WTC11 (cell line): ENCODE data around the gene CYP39A1. TPM values are rescaled to one million over a fixed set of nuclear protein-coding genes. Genes with fewer than 3 reads are reported as not detected.

ENCODE experiments used
- ATAC-seq: fragments of 200-7000 bp; cut with Tn5 transposase; 2 replicates; pipeline ENCODE4 v1.10.0; 2021; ENCODE audit warnings: mild to moderate bottlenecking, moderate library complexity
- CTCF ChIA-PET: fragments of 300-600 bp; sonication (Branson Sonifier 250); formaldehyde crosslinking; loops from one replicate; lab custom pipeline; 2021; ENCODE audit warnings: antibody characterized with exemption; lab: Charles Lee
- POLR2A ChIA-PET: fragments of 350-600 bp; sonication (Branson Sonifier 250); formaldehyde crosslinking; loops from one replicate; lab custom pipeline; 2021; ENCODE audit warnings: antibody characterized with exemption; lab: Charles Lee
- DNase-seq: peaks from one replicate; pipeline ENCODE4 v3.0.0; 2021; ENCODE audit warnings: low spot score
- H3K27ac Mint-ChIP-seq: 2 replicates; pipeline ENCODE4 v1.8.0; 2021; ENCODE audit warnings: mixed read lengths
- H3K27me3 Mint-ChIP-seq: 2 replicates; pipeline ENCODE4 v1.8.0; 2021; ENCODE audit warnings: low read depth, mild to moderate bottlenecking, moderate library complexity, mixed read lengths
- H3K36me3 Mint-ChIP-seq: 2 replicates; pipeline ENCODE4 v1.8.0; 2021; ENCODE audit warnings: mixed read lengths
- H3K4me1 Mint-ChIP-seq: 2 replicates; pipeline ENCODE4 v1.8.0; 2022; ENCODE audit warnings: mixed read lengths
- H3K4me3 Mint-ChIP-seq: 2 replicates; pipeline ENCODE4 v1.8.0; 2021; ENCODE audit warnings: mild to moderate bottlenecking, moderate library complexity, mixed read lengths
- H3K9me3 Mint-ChIP-seq: 2 replicates; pipeline ENCODE4 v1.8.0; 2021; ENCODE audit warnings: mixed read lengths
- HMGA2 ChIP-seq: fragments of 250-450 bp; sonication (Bioruptor Pico); IDR thresholded peaks from 2 replicates; pipeline ENCODE4 v1.4.0; 2021; ENCODE audit warnings: mild to moderate bottlenecking, moderate library complexity
- IRF1 ChIP-seq: sonication (generic); formaldehyde crosslinking; IDR thresholded peaks from 2 replicates; pipeline ENCODE4 v1.8.0; 2023; ENCODE audit warnings: missing genetic modification reagents
- KAT7 ChIP-seq: sonication (generic); formaldehyde crosslinking; IDR thresholded peaks from 2 replicates; pipeline ENCODE4 v1.8.1; 2023; ENCODE audit warnings: missing genetic modification reagents, mild to moderate bottlenecking, borderline replicate concordance
- MLX ChIP-seq: sonication (generic); formaldehyde crosslinking; IDR thresholded peaks from 2 replicates; pipeline ENCODE4 v1.8.1; 2023; ENCODE audit warnings: mild to moderate bottlenecking, missing genetic modification reagents, moderate library complexity
- MYBL2 ChIP-seq: sonication (generic); formaldehyde crosslinking; IDR thresholded peaks from 2 replicates; pipeline ENCODE4 v1.8.1; 2023; ENCODE audit warnings: mild to moderate bottlenecking, moderate library complexity, missing genetic modification reagents
- NFE2L1 ChIP-seq: sonication (generic); formaldehyde crosslinking; IDR thresholded peaks from 2 replicates; pipeline ENCODE4 v1.8.1; 2023; ENCODE audit warnings: missing genetic modification reagents
- NR3C1 ChIP-seq: sonication (generic); formaldehyde crosslinking; conservative IDR thresholded peaks from 2 replicates; pipeline ENCODE4 v1.8.1; 2023; ENCODE audit warnings: low read depth, mild to moderate bottlenecking, missing genetic modification reagents
- TP53 ChIP-seq: sonication (generic); formaldehyde crosslinking; IDR thresholded peaks from 2 replicates; pipeline ENCODE4 v1.8.1; 2023; ENCODE audit warnings: mild to moderate bottlenecking, missing genetic modification reagents
- USF1 ChIP-seq: sonication (generic); formaldehyde crosslinking; IDR thresholded peaks from 2 replicates; pipeline ENCODE4 v1.8.0; 2022; ENCODE audit warnings: mild to moderate bottlenecking, missing genetic modification reagents
- ZBTB43 ChIP-seq: sonication (generic); formaldehyde crosslinking; IDR thresholded peaks from 2 replicates; pipeline ENCODE4 v1.8.1; 2023; ENCODE audit warnings: mild to moderate bottlenecking, missing genetic modification reagents
- ZNF121 ChIP-seq: sonication (generic); formaldehyde crosslinking; IDR thresholded peaks from 2 replicates; pipeline ENCODE4 v1.8.0; 2023; ENCODE audit warnings: missing genetic modification reagents
- ZNF416 ChIP-seq: fragments of 250-450 bp; sonication (Bioruptor Pico); IDR thresholded peaks from 2 replicates; pipeline ENCODE4 v1.9.0; 2021; ENCODE audit warnings: mild to moderate bottlenecking, inconsistent platforms
- ZNF425 ChIP-seq: fragments of 250-450 bp; sonication (Bioruptor Pico); conservative IDR thresholded peaks from 2 replicates; pipeline ENCODE4 v1.9.0; 2021; ENCODE audit warnings: mild to moderate bottlenecking
- ZNF512 ChIP-seq: sonication (generic); formaldehyde crosslinking; IDR thresholded peaks from 2 replicates; pipeline ENCODE4 v1.8.1; 2022; ENCODE audit warnings: missing genetic modification reagents, borderline replicate concordance
- ZNF671 ChIP-seq: fragments of 250-450 bp; sonication (Bioruptor Pico); IDR thresholded peaks from 2 replicates; pipeline ENCODE4 v1.8.0; 2021; ENCODE audit warnings: mild to moderate bottlenecking
- total RNA-seq: library from RNA; stranded (reverse); gene quantifications from 3 replicates; pipeline ENCODE4 v1.2.3, GENCODE V29; 2021
- TF ChIP-seq, protein P1 (sequence below): sonication (generic); formaldehyde crosslinking; IDR thresholded peaks from 2 replicates; pipeline ENCODE4 v1.8.0; 2022; ENCODE audit warnings: mild to moderate bottlenecking, missing genetic modification reagents
- TF ChIP-seq, protein P2 (sequence below): fragments of 250-450 bp; sonication (Bioruptor Pico); IDR thresholded peaks from 2 replicates; pipeline ENCODE4 v1.9.0; 2021; ENCODE audit warnings: mild to moderate bottlenecking

CYP39A1 gene
- total RNA-seq, 1 experiment from 2014 or later: 1.6 TPM

DNA sequence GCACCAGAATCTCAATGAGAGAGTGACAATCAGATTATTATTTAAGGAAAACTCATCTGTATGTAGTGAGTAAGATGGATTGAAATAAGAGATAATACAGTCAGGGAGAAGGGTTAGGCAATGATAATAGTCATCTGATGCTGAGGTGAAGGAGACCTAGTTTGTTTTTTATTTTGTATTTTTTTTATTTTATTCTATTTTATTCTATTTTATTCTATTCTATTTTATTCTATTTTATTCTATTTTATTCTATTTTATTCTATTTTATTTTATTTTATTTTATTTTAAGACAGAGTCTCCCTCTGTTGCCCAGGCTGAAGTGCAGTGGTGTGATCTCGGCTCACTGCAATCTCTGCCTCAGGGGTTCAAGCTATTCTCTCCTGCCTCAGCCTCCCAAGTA is 88.7 kb downstream of the CYP39A1 start:
- Mint-ChIP-seq H3K4me3 (no peak overlapping the region), H3K9me3 (peaks cover 11% of the 10 kb centered on the region), H3K36me3 (no peaks in the 10 kb centered on the region), H3K4me1 (no peaks in the 10 kb centered on the region; the same call in 1 of the 2 replicates), H3K27me3 (no peaks in the 10 kb centered on the region), H3K27ac (no peak overlapping the region)
- CTCF ChIA-PET: no interaction called here
- no peak for TF ChIP-seq MYBL2 (CRISPR knock-in tag)
- TF ChIP-seq IRF1 (CRISPR knock-in tag): no peak
- TF ChIP-seq, protein P1, sequence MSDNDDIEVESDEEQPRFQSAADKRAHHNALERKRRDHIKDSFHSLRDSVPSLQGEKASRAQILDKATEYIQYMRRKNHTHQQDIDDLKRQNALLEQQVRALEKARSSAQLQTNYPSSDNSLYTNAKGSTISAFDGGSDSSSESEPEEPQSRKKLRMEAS (CRISPR knock-in tag): no peak
- TF ChIP-seq HMGA2: peak; percentile 97
- POLR2A ChIA-PET: no interaction called here
- no peak for DNase-seq
- ATAC-seq: no peak

DNA sequence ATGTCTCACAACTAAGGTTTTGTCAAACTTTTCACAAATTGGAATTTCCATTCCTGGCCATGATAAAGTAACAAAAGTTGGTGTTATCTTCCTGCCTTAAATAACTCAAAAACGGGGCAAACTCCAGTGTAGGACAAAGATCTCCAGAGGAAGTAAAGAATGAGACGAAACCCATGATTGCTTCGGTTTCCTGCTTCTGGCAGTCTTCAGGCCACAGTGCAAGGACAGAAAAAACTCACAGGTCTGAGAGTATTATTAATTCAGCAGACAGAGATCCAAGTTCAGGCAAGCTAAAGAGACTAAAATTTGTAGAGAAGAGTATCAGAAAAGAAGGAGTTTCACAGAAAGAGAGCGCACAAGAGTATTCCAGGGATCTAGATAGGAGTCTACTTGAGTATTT is 96.6 kb downstream of the CYP39A1 start:
- POLR2A ChIA-PET: no interaction called here
- Mint-ChIP-seq H3K9me3 (no peaks in the 10 kb centered on the region), H3K4me1 (peaks cover 12% of the 10 kb centered on the region), H3K27me3 (no peaks in the 10 kb centered on the region), H3K36me3 (no peaks in the 10 kb centered on the region), H3K4me3 (no peak overlapping the region), H3K27ac (peak overlapping the region; percentile 16; the same call in 1 of the 2 replicates)
- DNase-seq: no peak
- CTCF ChIA-PET: no interaction called here
- ATAC-seq: no peak
- TF ChIP-seq USF1 (no peak), NR3C1 (CRISPR knock-in tag) (no peak)

DNA sequence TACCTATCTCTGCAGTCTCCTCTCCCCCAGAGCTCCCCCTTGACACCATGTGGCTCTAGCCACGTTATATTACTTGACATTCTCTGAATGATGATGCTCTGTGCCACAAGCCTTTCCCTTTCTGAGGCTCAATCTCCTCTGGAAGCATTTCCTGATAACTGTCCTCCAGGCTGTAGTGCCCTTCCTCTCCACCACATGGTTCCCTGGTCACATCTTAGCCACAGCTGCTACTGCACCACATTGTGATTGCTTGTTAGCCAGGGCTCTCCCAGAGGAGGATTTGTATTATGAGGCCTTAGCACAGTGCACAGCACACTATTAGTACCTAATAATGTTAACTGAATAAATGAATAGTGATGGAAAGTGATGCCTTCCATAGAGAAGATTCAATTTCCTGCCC is 97.5 kb downstream of the CYP39A1 start:
- no peak for DNase-seq
- Mint-ChIP-seq H3K4me3 (no peak overlapping the region), H3K27ac (no peak overlapping the region), H3K9me3 (no peaks in the 10 kb centered on the region), H3K27me3 (no peaks in the 10 kb centered on the region), H3K4me1 (peaks cover 12% of the 10 kb centered on the region), H3K36me3 (no peaks in the 10 kb centered on the region)
- peak; percentile 58 for ATAC-seq
- ChIA-PET CTCF (no interaction called here), POLR2A (no interaction called here)
- TF ChIP-seq KAT7 (no peak), ZNF425 (CRISPR knock-in tag) (no peak), NFE2L1 (CRISPR knock-in tag) (no peak), ZNF416 (no peak), ZNF671 (no peak), ZNF121 (CRISPR knock-in tag) (no peak), MLX (CRISPR knock-in tag) (no peak), ZBTB43 (CRISPR knock-in tag) (no peak), ZNF512 (CRISPR knock-in tag) (no peak), TP53 (CRISPR knock-in tag) (no peak)
- TF ChIP-seq, protein P2, sequence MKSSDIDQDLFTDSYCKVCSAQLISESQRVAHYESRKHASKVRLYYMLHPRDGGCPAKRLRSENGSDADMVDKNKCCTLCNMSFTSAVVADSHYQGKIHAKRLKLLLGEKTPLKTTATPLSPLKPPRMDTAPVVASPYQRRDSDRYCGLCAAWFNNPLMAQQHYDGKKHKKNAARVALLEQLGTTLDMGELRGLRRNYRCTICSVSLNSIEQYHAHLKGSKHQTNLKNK (CRISPR knock-in tag): no peak
